GM19240 (cell line): Measurements from ENCODE around the gene PRKCQ.

ENCODE experiments used
- DNase-seq: peaks from one replicate; pipeline ENCODE4 v3.0.0; 2011; ENCODE audit warnings: low spot score; ENCODE audit not compliant: insufficient read length

PRKCQ gene

DNA sequence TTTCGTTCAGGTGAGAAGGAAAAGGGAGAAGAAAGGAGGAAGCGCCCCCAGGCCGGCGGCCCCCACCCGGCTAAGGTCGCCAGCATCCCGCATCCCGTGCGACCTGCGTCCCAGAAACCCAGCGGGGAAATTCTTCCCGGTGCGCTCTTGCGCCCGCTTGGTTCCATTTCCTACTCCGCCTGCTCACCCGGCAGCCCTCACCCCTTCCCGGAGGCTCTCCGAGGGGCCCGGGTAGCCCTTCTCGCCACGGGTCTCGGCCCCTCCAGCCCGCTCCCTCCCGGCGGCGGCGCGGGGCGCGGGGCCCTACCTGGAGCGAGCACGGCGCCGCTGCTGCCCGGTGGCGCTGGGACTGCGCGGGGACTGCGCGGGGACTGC, at the start of gene PRKCQ:
PRKCQ (minus strand) TSS at position 373 of the 375 bp plus-strand sequence. CDS start 65,141 bp downstream, outside the sequence.
- DNase-seq, result no peak

DNA sequence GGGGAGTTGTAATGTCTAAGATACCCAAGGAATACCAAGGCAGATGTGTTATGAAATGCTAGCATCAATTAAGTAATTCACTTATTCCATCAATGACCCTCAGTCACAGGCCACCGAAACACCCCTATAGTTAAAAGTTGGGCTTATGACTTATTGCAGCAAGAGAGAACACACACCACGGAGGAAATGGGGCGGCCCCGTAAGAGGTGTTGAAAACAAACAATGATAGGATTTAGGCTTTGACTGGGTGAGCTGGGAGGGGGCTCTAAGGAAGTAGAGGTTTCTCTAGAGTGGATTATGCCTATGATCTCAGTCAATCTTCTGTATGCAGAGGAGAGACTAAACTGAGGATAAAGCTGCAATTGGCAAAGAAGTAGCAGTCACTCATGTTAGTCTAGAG, 45.4 kb upstream of the PRKCQ start:
- DNase-seq, result no peak

DNA sequence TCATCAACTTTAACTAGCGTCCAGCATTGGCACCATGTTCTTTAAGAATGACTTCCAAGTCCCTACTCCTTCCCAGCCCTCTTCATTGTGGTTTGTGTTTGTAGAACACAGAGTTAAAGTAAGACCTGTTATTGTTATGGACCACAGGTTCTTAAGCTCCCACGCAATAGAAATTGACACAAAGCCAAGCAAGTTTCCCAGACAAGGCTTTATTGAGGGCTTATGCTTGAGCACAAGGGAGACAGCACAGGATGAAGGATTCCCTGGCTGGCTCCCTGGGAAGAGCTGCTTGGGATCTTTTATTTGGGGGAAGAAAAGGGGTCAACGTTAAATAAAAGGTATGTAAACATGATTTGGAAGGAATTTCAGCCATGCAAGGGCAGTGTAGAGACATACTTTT, 44.3 kb upstream of the PRKCQ start:
- DNase-seq, result no peak

GRCh38 chr10:6622921-6623320, 42.8 kb upstream of the PRKCQ start:
- DNase-seq, result no peak

DNA sequence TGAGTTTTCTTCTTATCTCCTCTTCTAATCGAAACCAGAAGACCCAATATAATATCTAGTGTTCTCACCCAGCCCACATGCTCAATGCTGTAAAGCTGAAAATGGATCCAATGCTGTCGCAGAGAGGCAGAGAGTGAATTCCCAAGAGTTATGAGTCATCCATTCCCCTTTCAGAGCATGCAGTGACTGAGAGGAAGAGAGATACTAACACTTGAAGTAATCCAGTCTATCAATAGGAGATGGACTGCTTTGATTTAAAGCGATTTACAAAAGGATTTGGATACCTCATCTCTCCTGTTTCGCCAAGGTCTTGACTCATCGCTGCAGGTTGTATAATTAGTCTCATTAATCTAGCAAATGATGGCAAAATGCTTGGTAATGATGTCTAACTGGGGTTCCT, 41.5 kb upstream of the PRKCQ start:
- DNase-seq, result no peak

- no peak for DNase-seq
These were observed 39.6 kb upstream of the PRKCQ start for GRCh38 chr10:6619660-6620059.

- no peak for DNase-seq
These were observed 38.3 kb upstream of the PRKCQ start for GRCh38 chr10:6618340-6618739.

DNA sequence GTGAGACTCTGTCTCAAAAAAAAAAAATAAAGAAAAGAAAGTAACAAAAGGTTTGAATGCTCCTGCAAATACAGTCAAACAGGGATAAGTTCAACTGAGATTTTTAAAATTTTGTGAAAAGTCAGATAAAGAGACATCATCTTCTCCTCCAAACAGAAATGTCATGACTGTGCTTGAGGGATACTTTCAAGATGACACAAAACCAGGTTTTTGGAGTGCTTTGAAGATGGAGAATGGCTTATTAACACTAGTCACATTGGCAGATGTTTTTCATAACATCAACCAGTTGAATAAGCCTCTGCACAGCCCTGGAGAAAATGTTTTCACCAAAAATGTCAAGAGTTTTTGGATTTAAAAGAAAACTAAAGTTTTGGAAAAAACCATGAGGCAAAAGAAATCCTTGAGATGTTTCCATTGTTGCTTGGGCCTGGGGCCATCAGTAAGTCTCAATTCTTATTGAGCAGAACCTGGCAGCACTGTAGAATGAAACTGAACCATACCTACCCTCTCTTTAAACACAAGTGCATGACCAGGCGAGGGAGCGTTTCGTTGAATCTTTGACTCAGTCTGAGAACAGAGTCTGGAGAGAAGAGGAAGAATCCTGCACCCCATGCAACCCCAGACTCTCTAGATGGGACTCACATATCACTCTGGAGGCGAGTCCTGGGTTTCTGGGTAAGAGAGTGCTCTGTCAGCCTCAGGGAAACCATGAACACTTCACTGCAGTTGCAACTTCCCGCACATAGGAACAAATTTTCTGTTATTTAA, 37.4 kb upstream of the PRKCQ start:
- DNase-seq, result no peak

GRCh38 chr10:6615971-6616370, 35.9 kb upstream of the PRKCQ start:
- no peak for DNase-seq

DNA sequence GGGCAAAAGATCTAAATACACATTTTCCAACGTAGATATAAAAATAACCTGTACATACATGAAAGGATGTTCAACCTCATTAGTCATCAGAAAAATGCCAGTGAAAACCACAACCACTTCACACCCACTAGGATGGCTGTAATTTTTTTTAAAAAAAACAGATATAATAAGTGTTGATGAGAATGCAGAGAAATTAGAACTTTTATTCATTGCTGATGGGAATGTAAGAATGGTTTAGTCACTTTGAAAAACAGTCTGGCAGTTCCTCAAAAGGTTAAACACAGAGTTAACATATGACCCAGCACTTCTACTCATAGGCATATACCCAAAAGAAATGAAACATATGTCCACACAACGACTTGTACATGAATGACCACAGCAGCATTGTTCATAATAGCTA, 32.3 kb upstream of the PRKCQ start:
- DNase-seq, result no peak

DNA sequence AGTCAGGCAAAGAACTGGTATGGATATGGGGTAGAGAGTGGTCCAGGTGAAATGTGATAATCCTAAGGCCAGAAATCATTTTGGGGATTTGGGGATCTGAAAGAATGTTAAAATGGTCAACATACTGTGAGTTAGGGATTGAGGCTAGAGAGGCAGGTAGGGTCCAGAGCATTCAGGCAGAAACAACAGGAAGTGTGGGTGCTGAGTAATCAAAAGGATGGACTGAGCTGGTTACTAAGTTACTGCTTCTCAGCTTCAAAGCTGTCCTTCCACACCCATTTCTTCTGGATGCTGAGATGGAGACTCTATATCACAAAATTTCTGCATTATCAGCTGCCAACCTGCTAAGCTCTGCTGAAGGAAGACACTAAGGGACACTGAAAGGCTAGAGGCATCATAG, 30.6 kb upstream of the PRKCQ start:
- DNase-seq, result no peak

GRCh38 chr10:6609625-6610024, 29.5 kb upstream of the PRKCQ start:
- DNase-seq, result no peak

DNA sequence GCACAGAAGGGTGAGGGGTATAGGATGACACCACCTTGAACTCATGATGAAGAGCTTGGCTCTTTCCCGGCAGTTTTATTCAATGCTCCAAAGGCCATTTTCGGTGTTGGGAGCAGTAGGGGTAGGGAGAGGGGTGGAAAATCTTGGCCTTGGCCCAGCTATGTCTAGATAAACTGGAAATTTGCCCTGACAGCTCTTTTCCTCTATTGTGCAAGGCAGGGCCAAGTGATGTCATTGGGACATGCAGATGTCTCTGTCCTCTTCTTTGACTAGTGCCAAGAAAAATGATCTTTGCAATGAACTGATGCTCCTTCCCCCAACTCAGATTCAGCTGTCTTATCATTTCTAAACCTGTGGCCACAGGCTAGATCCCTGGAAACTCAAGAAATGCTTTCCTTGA, 27.7 kb upstream of the PRKCQ start:
- DNase-seq, result no peak

DNA sequence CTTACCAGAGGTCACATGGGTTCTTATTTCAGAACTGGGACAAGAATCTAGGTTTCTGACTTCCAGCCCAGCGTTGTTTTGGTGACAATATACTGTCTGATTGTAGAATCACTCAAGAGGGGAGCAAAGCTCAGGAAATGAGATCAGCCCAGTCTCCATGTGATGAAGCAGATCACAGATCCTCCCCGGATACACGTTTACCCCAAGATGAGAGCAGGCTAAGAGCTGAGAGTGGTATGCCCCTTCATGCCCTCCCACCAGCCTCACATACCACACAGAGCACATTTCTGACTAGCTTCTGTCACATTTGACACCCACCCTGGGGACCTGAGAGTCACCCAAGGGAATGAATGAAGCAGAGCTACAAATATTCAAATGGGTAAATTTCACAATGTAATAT, 27.1 kb upstream of the PRKCQ start:
- no peak for DNase-seq

GRCh38 chr10:6603142-6604125, 23.4 kb upstream of the PRKCQ start:
- no peak for DNase-seq

GRCh38 chr10:6602700-6603084, 22.6 kb upstream of the PRKCQ start:
- no peak for DNase-seq

DNA sequence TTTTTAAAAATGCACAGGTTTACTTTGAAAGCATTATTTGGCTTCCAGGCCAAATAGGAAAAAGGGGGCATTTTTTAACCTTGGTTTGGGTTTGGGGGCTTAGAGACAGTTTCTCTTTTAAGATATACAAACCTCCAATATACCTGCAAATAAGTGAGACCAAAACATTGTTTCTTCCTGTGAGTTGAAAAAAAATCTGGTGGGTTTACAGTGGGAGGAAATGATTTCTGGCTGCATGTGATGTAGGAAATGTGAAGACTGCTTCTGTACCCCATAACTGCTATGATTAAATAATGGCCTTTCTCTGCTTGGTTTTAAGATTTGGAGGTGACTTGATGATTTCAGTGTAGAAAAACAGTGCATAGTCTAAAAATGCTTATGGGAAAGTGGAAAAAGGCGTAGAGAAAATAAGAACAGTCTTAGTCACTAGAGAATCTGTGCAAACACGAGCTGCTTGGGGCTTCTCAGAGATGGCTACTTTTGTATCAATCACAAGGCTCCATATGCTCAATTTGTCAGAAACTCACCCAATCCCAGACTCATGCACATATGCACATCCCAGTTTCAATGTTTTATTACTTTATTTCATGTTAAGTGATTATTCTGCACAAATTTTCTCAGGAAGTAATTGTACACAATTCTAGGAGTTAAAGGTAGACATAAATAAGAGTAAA, 22.1 kb upstream of the PRKCQ start:
- no peak for DNase-seq

- DNase-seq, result no peak
These were observed 21.2 kb upstream of the PRKCQ start for GRCh38 chr10:6601246-6601805.

GRCh38 chr10:6600224-6600987, 20.3 kb upstream of the PRKCQ start:
- no peak for DNase-seq

GRCh38 chr10:6598679-6599078, 18.6 kb upstream of the PRKCQ start:
- DNase-seq, result no peak

- DNase-seq, result no peak
These were observed 17.4 kb upstream of the PRKCQ start for GRCh38 chr10:6597478-6597877.
